Astrocyte (in vitro differentiated cells and primary cell): ENCODE data around the gene RHNO1.

Source experiments
- CTCF ChIP-seq: IDR thresholded peaks from 2 replicates; pipeline ENCODE4 v1.5.1; 2011; ENCODE audit warnings: low read depth, mild to moderate bottlenecking, inconsistent platforms, low read length, moderate library complexity; ENCODE audit not compliant: insufficient read depth
- EZH2 ChIP-seq: IDR thresholded peaks from 2 replicates; pipeline ENCODE4 v1.6.1; 2012; ENCODE audit warnings: mild to moderate bottlenecking, low read length, inconsistent platforms; ENCODE audit not compliant: insufficient read depth

- TF ChIP-seq CTCF, result no peak
- TF ChIP-seq EZH2, result no peak
Measured at GRCh38 chr12:2836574-2836973, 40.4 kb upstream of the RHNO1 start.
